IMR-90 (cell line): ENCODE measurements around the gene RBP2.

ENCODE experiments used
- CTCF ChIP-seq: conservative IDR thresholded peaks from 2 replicates; pipeline ENCODE4 v1.5.1; 2012; ENCODE audit warnings: mild to moderate bottlenecking, low read depth, low read length, improper control_type of control experiment
- FOS ChIP-seq: fragments of 150-350 bp; IDR thresholded peaks from 2 replicates; pipeline ENCODE4 v1.6.1; 2016; ENCODE audit warnings: low read depth, low read length
- MAFK ChIP-seq: IDR thresholded peaks from 2 replicates; pipeline ENCODE4 v1.6.1; 2012; ENCODE audit warnings: low read depth, low read length, improper control_type of control experiment
- POLR2A ChIP-seq: IDR thresholded peaks from 2 replicates; pipeline ENCODE4 v1.6.1; 2012; ENCODE audit warnings: mild to moderate bottlenecking, low read depth, low read length
- RAD21 ChIP-seq: IDR thresholded peaks from 2 replicates; pipeline ENCODE4 v1.6.1; 2012; ENCODE audit warnings: low read length, improper control_type of control experiment
- RFX5 ChIP-seq: IDR thresholded peaks from 2 replicates; pipeline ENCODE4 v1.8.0; 2012; ENCODE audit warnings: low read depth, mild to moderate bottlenecking, low read length, moderate library complexity
- SMC3 ChIP-seq: fragments of 150-350 bp; IDR thresholded peaks from 2 replicates; pipeline ENCODE4 v1.6.1; 2016; ENCODE audit warnings: low read depth, mild to moderate bottlenecking, antibody characterized with exemption, low read length, moderate library complexity

- no peak for TF ChIP-seq RAD21
- no peak for TF ChIP-seq SMC3
- no peak for TF ChIP-seq CTCF
- TF ChIP-seq FOS: no peak
- no peak for TF ChIP-seq POLR2A
- TF ChIP-seq MAFK: no peak
- TF ChIP-seq RFX5: no peak
Measured at GRCh38 chr3:139482206-139482605, 5.9 kb upstream of the RBP2 start.
